ENCODE measurements around the gene SRSF8. TPM values are rescaled to one million over a fixed set of nuclear protein-coding genes. Genes with fewer than 3 reads are reported as not detected.

The SRSF8 gene
- total and polyA plus RNA-seq, 2 of the 4 experiments (the other 2 are of a cell fraction), result 3.4 to 14.3 TPM

- Histone ChIP-seq H2AK5ac (ENCODE audit: low read depth, low read length) (no peak overlapping the region), H4K8ac (ENCODE audit: low read depth in 2 of 2, low read length in 2 of 2) (no peak overlapping the region), H4K20me1 (ENCODE audit: insufficient read depth, low read length) (no peaks in the 10 kb centered on the region), H3K79me1 (ENCODE audit: low read depth in 1 of 2, low read length in 2 of 2) (no peaks in the 10 kb centered on the region), H2BK120ac (ENCODE audit: low read depth, low read length) (no peak overlapping the region), H2BK5ac (ENCODE audit: low read depth, low read length, poor library complexity, severe bottlenecking) (no peak overlapping the region), H3K4me3 (ENCODE audit: insufficient read depth, low read depth, low read length) (no peak overlapping the region), H3K9me1 (ENCODE audit: insufficient read depth, low read length) (no peaks in the 10 kb centered on the region), H2AFZ (replicated peaks; ENCODE audit: low read length, poor library complexity) (no peak overlapping the region), H3K4ac (ENCODE audit: low read depth, low read length) (no peak overlapping the region), H2BK20ac (ENCODE audit: low read depth, low read length) (no peak overlapping the region), H2AK9ac (replicated peaks; ENCODE audit: low read depth, low read length, poor library complexity) (no peak overlapping the region), H3K9ac (ENCODE audit: low read depth, low read length) (no peak overlapping the region), H4K5ac (ENCODE audit: low read depth, low read length) (no peak overlapping the region), H3K27me3 (ENCODE audit: control insufficient read depth, insufficient read depth, low read length) (no peaks in the 10 kb centered on the region), H2BK15ac (ENCODE audit: low read depth, low read length) (no peak overlapping the region), H3K14ac (replicated peaks; ENCODE audit: low read depth, low read length) (no peak overlapping the region), H3K23ac (ENCODE audit: low read depth, low read length) (no peak overlapping the region), H3K18ac (ENCODE audit: low read depth, low read length) (no peak overlapping the region), H4K91ac (ENCODE audit: insufficient read depth, low read depth, low read length) (no peak overlapping the region), H3K36me3 (ENCODE audit: control insufficient read depth, insufficient read depth, low read length) (no peaks in the 10 kb centered on the region), H3K27ac (ENCODE audit: insufficient read depth, low read length) (no peak overlapping the region), H3K56ac (ENCODE audit: extremely low read depth, insufficient read depth, low read length) (no peak overlapping the region), H3K9me3 (ENCODE audit: control insufficient read depth, insufficient read depth, low read length) (no peaks in the 10 kb centered on the region), H3K4me1 (ENCODE audit: control insufficient read depth, insufficient read depth, low read length) (0 out of 2 replicates have a peak, but pooled peaks cover 2% of the 10 kb centered on the region), H3K4me2 (ENCODE audit: low read depth, low read length) (no peak overlapping the region)
- ChIA-PET POLR2A (ENCODE audit: unreplicated experiment) (interaction anchor here (0.5 kb wide), 1 partner anchor 630 kb away, joined by 6 read pairs; no protein-coding TSS in a partner anchor), CTCF (no interaction called here)
- TF ChIP-seq CTCF (conservative IDR thresholded peaks at IDR 0.05; ENCODE audit: low read depth, low read length) (no peak), RAD21 (IDR thresholded peaks at IDR 0.05; ENCODE audit: low read length) (no peak), NFE2L2 (IDR thresholded peaks at IDR 0.05; ENCODE audit: low read depth, low read length) (no peak), RFX5 (IDR thresholded peaks at IDR 0.05; ENCODE audit: low read depth, low read length) (no peak), BHLHE40 (IDR thresholded peaks at IDR 0.05; ENCODE audit: low read depth, low read length) (no peak), CHD1 (IDR thresholded peaks at IDR 0.05; ENCODE audit: low read depth, low read length) (no peak)
- no TSS peak for BruUV-seq (replicated peaks)
- intact Hi-C loops (cut with micrococcal nuclease), result no loop called here
- WGBS, 2 experiments (ENCODE audit: extremely low coverage in 2 of 2, insufficient read length in 1 of 2), result 37% methylated on average over 2 of the region's 3 CpGs; no CpG with 5 or more reads in 1 of the 2 experiments
- DNase-seq (no peak), ATAC-seq (ENCODE audit: low read depth) (no peak)
- in situ Hi-C loops (cut with MboI; ENCODE audit: low sequenced_read_pairs), result no loop called here
- dilution Hi-C loops (cut with HindIII; ENCODE audit: low sequenced_read_pairs, unreplicated experiment), result no loop called here
Observed at GRCh38 chr11:95111923-95112540, 45.3 kb downstream of the SRSF8 start.
